ENCODE data around the gene TKT. TPM values are rescaled to one million over a fixed set of nuclear protein-coding genes. Genes with fewer than 3 reads are reported as not detected.

TKT gene, protein sequence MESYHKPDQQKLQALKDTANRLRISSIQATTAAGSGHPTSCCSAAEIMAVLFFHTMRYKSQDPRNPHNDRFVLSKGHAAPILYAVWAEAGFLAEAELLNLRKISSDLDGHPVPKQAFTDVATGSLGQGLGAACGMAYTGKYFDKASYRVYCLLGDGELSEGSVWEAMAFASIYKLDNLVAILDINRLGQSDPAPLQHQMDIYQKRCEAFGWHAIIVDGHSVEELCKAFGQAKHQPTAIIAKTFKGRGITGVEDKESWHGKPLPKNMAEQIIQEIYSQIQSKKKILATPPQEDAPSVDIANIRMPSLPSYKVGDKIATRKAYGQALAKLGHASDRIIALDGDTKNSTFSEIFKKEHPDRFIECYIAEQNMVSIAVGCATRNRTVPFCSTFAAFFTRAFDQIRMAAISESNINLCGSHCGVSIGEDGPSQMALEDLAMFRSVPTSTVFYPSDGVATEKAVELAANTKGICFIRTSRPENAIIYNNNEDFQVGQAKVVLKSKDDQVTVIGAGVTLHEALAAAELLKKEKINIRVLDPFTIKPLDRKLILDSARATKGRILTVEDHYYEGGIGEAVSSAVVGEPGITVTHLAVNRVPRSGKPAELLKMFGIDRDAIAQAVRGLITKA
- total RNA-seq (2022) (339 and 381 TPM in 2 replicates), Bru-seq, nascent RNA (percentile 81 among the genes with signal in this experiment), BruChase-seq, experiment 1, labeled RNA remaining after a 2-hour chase (percentile 82 among the genes with signal in this experiment), BruChase-seq, experiment 2, labeled RNA remaining after a 6-hour chase (percentile 90 among the genes with signal in this experiment)
- long read RNA-seq, transcript TKT-208 (14 exons, 3,010 nt) = major isoform, 79 of 113 reads
- long read RNA-seq, transcript TKT-203 (15 exons, 2,831 nt) = minor isoform, 10 of 113 reads
- long read RNA-seq, partial matches to known transcripts = 23 of 113 reads
- long read RNA-seq, other reads (novel, unspliced or antisense) = 1 of 113 reads

GRCh38 chr3:53255775-53256703 lies at the start of gene TKT:
Gene TKT (minus strand): TSS chr3:53256022. CDS start chr3:53255942, 80 bp downstream.
- POLR2A ChIA-PET = interaction anchor here (0.6 to 1.6 kb wide), 3 partner anchors 10 to 40 kb away, joined by 3 to 8 read pairs (median 5); no protein-coding TSS in a partner anchor
- Histone ChIP-seq H3K36me3 (ENCODE audit: control insufficient read depth, insufficient read depth, low read length) (no peaks in the 10 kb centered on the region), H3K4me1 (peaks cover 25% of the 10 kb centered on the region), H3K4me3 (ENCODE audit: low read depth, low read length) (peak within 1 kb of the TSS; percentile 73), H3K27me3 (replicated peaks; ENCODE audit: control insufficient read depth, insufficient read depth, low read length) (no peaks in the 10 kb centered on the region), H3K9me3 (no peaks in the 10 kb centered on the region)
- peaks cover 37% of the 10 kb centered on the region for H3K36me3 Mint-ChIP-seq (ENCODE audit: insufficient read depth, unreplicated experiment)
- no peaks in the 10 kb centered on the region for H3K9me3 Mint-ChIP-seq (ENCODE audit: unreplicated experiment)
- H3K27ac Mint-ChIP-seq (ENCODE audit: unreplicated experiment) = peak within 1 kb of the TSS; percentile 71
- TF ChIP-seq, protein P1, sequence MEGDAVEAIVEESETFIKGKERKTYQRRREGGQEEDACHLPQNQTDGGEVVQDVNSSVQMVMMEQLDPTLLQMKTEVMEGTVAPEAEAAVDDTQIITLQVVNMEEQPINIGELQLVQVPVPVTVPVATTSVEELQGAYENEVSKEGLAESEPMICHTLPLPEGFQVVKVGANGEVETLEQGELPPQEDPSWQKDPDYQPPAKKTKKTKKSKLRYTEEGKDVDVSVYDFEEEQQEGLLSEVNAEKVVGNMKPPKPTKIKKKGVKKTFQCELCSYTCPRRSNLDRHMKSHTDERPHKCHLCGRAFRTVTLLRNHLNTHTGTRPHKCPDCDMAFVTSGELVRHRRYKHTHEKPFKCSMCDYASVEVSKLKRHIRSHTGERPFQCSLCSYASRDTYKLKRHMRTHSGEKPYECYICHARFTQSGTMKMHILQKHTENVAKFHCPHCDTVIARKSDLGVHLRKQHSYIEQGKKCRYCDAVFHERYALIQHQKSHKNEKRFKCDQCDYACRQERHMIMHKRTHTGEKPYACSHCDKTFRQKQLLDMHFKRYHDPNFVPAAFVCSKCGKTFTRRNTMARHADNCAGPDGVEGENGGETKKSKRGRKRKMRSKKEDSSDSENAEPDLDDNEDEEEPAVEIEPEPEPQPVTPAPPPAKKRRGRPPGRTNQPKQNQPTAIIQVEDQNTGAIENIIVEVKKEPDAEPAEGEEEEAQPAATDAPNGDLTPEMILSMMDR (IDR thresholded peaks at IDR 0.05; ENCODE audit: insufficient read depth in 1 of 2, low read depth in 1 of 2, low read length in 1 of 2, severe bottlenecking in 1 of 2, unreplicated experiment in 1 of 2) = no peak
- no TSS peak for BruUV-seq (replicated peaks)
- H3K4me3 Mint-ChIP-seq (ENCODE audit: unreplicated experiment) = peak within 1 kb of the TSS; percentile 79
- intact Hi-C loops (cut with micrococcal nuclease; ENCODE audit: unreplicated experiment) = loop anchor here (1.0 to 2.0 kb wide), 2 partner anchors 10 to 15 kb away; no protein-coding TSS in a partner anchor
- no peaks in the 10 kb centered on the region for H3K27me3 Mint-ChIP-seq (ENCODE audit: insufficient read depth, unreplicated experiment)
- peak; percentile 85 to 87 for DNase-seq
- peaks cover 13% of the 10 kb centered on the region for H3K4me1 Mint-ChIP-seq (ENCODE audit: low read depth, unreplicated experiment)
- CTCF ChIA-PET = no interaction called here

- Mint-ChIP-seq H3K9me3 (ENCODE audit: unreplicated experiment) (no peaks in the 10 kb centered on the region), H3K4me1 (ENCODE audit: low read depth, unreplicated experiment) (no peaks in the 10 kb centered on the region), H3K27ac (ENCODE audit: unreplicated experiment) (peak overlapping the region; percentile 17), H3K36me3 (ENCODE audit: insufficient read depth, unreplicated experiment) (peaks cover 67% of the 10 kb centered on the region), H3K4me3 (ENCODE audit: unreplicated experiment) (no peak overlapping the region), H3K27me3 (ENCODE audit: insufficient read depth, unreplicated experiment) (no peaks in the 10 kb centered on the region)
- Histone ChIP-seq H3K9me3 (no peaks in the 10 kb centered on the region), H3K4me3 (ENCODE audit: low read depth, low read length) (no peak overlapping the region), H3K36me3 (ENCODE audit: control insufficient read depth, insufficient read depth, low read length) (peaks cover 2% of the 10 kb centered on the region), H3K4me1 (0 out of 2 replicates have a peak, but pooled peaks cover 6% of the 10 kb centered on the region), H3K27me3 (replicated peaks; ENCODE audit: control insufficient read depth, insufficient read depth, low read length) (no peaks in the 10 kb centered on the region)
- ChIA-PET POLR2A (no interaction called here), CTCF (no interaction called here)
- no TSS peak for BruUV-seq (replicated peaks)
- intact Hi-C loops (cut with micrococcal nuclease; ENCODE audit: unreplicated experiment) = no loop called here
- no peak for DNase-seq
- TF ChIP-seq, protein P1 (IDR thresholded peaks at IDR 0.05; ENCODE audit: insufficient read depth in 1 of 2, low read depth in 1 of 2, low read length in 1 of 2, severe bottlenecking in 1 of 2, unreplicated experiment in 1 of 2) = no peak
Measured at GRCh38 chr3:53303957-53304356, 48.1 kb upstream of the TKT start.

All from Caco-2 (cell line).